GM08714 (cell line): ENCODE measurements around the gene OXLD1.
"Not testable (repeated sequence)": the region's sequence is repeated elsewhere in the genome, so short reads cannot be mapped to it uniquely, and the experiment has no call there.

Experiments
- H3K4me3 ChIP-seq: fragments of 200-500 bp; sonication (Bioruptor generic); 2 replicates; pipeline ENCODE4 v1.5.1; 2014; ENCODE audit warnings: mild to moderate bottlenecking, low read length, inconsistent platforms
- ZNF274 ChIP-seq: IDR thresholded peaks from 2 replicates; pipeline ENCODE4 v1.6.1; 2012; ENCODE audit warnings: mild to moderate bottlenecking, low read depth, low read length

Gene OXLD1

GRCh38 chr17:81681672-81682071 lies 15.3 kb upstream of the OXLD1 start:
- no peak for TF ChIP-seq ZNF274
- no peak overlapping the region for H3K4me3 ChIP-seq

DNA sequence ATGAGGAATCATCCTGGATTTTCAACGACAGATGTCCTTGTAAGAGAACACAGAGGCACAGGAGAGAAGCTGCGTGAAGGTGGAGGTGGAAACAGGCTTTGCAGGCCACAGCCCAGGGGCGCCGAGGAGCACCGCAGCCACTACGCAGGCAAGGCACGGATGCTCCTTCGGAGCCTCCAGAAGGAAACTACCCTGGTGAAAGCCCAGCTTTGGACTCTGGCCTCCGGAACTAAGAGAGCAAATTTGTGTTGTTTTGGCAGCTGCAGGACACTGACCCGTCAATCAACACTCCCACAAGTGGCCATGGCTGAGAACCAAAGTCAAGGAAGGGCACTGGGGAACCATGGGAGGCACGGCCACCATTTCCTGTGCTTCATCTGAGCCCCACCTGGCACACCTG lies 13.7 kb upstream of the OXLD1 start:
- H3K4me3 ChIP-seq, result no peak overlapping the region
- TF ChIP-seq ZNF274, result no peak

DNA sequence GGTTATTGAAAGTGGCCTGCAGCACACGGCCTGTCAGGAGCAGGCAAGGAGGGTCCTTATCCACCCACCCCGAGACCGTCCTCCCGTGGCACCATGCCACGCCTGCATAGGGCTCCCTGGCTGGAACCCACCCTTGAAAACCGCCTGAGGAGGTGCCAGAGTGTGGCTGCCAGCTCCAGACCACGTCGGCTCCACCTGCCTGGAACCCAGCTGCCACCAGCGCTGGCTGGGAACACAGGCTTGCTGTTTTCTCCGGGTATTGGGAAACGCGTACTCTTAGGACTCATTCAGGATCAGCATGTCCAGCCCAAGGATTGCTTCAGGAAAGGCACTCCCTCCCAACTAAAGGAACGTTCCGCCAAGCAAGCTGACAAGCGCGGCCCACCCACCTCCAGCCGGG lies 10.5 kb upstream of the OXLD1 start:
- no peak for TF ChIP-seq ZNF274
- no peak overlapping the region for H3K4me3 ChIP-seq

- not testable (repeated sequence) for H3K4me3 ChIP-seq
Observed at GRCh38 chr17:81675515-81676221, 9.3 kb upstream of the OXLD1 start.

GRCh38 chr17:81673561-81674258 lies 7.3 kb upstream of the OXLD1 start:
- no peak for TF ChIP-seq ZNF274
- no peak overlapping the region for H3K4me3 ChIP-seq

- H3K4me3 ChIP-seq, result no peak overlapping the region
- no peak for TF ChIP-seq ZNF274
Observed at GRCh38 chr17:81672954-81673353, 6.5 kb upstream of the OXLD1 start.

- no peak overlapping the region for H3K4me3 ChIP-seq
- TF ChIP-seq ZNF274, result no peak
Observed at GRCh38 chr17:81672504-81672903, 6.1 kb upstream of the OXLD1 start.

GRCh38 chr17:81667754-81668153 lies 1.3 kb upstream of the OXLD1 start:
- peak overlapping the region; percentile 85; the same call in 1 of the 2 replicates for H3K4me3 ChIP-seq
- TF ChIP-seq ZNF274, result no peak

DNA sequence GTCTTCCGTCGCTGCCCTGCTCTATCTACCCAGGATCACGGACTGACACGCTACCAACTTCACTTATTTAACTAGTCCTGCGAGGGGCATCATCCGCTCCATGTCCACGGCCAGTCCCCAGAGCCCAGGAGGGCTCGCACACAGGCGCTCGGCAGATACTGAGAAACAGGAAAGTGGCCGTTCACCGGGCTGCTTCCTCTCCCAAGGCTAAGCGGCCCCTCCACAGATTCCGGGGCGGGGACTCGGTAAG lies 388 bp downstream of the OXLD1 start:
- TF ChIP-seq ZNF274, result no peak
- H3K4me3 ChIP-seq, result peak overlapping the region; percentile 85

GRCh38 chr17:81665205-81666091 lies 957 bp downstream of the OXLD1 start:
- H3K4me3 ChIP-seq, result peak overlapping the region; percentile 85
- no peak for TF ChIP-seq ZNF274

- no peak overlapping the region for H3K4me3 ChIP-seq
- no peak for TF ChIP-seq ZNF274
Observed at GRCh38 chr17:81664051-81664470, 2.3 kb downstream of the OXLD1 start.

GRCh38 chr17:81662002-81662401 lies 4.4 kb downstream of the OXLD1 start:
- TF ChIP-seq ZNF274, result no peak

GRCh38 chr17:81660441-81660840 lies 6.0 kb downstream of the OXLD1 start:
- no peak overlapping the region for H3K4me3 ChIP-seq
- no peak for TF ChIP-seq ZNF274

More at GRCh38 chr17:81662002-81662401, 4.4 kb downstream of the OXLD1 start:
- no peak overlapping the region for H3K4me3 ChIP-seq

GRCh38 chr17:81659038-81659437 lies 7.4 kb downstream of the OXLD1 start:
- H3K4me3 ChIP-seq, result no peak overlapping the region
- TF ChIP-seq ZNF274, result no peak

- no peak for TF ChIP-seq ZNF274
- H3K4me3 ChIP-seq, result no peak overlapping the region
Observed at GRCh38 chr17:81656835-81657234, 9.6 kb downstream of the OXLD1 start.
